Stimulated activated CD4-positive, alpha-beta T cell treated with anti-CD3 and anti-CD28 coated beads, Interleukin-2, amount 100 ng/mL, for 24 hours (primary cell): ENCODE results near the gene RCAN3.
"Not testable (repeated sequence)": the region's sequence is repeated elsewhere in the genome, so short reads cannot be mapped to it uniquely, and the experiment has no call there.

Experiments used
- DNase-seq, 2 donors: peaks; one replicate each; pipeline ENCODE4 v3.0.0-alpha.2; 2020

RCAN3 gene

DNA sequence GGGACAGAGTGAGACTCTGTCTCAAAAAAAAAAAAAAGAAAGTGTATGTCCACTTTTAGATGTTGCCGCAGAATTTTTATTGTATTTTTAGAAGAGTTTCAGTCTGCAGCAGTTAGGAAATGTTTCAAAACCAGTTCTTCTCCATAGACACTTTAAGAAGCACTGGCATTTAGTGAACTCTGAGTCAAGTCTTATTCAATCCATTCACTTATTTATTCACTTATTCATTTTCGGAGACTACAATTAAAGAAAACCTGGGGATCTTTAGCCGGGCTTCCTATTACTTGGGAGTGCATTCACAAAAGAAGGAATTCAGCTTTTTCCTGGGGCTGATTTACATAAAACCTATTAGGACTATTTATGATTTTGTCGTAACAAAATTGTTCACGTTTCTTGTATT is 12.3 kb downstream of the RCAN3 start:
- DNase-seq = no peak

DNA sequence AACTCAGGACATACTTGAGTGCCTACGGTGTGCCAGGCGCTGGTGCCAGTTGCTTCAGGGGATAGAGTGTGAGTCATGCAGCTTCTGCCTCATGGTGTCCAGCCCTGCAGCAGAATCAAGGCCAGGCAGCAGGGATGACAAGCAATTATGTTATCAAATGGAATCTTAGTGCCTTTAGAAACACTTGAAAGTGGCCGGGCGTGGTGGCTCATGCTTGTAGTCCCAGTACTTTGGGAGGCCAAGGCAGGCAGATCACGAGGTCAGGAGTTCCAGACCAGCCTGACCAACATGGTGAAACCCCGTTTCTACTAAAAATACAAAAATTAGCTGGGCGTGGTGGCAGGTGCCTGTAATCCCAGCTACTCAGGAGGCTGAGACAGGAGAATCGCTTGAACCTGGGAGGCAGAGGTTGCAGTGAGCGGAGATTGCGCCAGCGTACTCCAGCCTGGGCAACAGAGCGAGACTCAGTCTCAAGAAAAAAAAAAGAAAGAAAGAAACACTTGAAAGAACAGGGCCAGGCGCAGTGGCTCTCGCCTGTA is 13.1 kb downstream of the RCAN3 start:
- not testable (repeated sequence) for DNase-seq

DNA sequence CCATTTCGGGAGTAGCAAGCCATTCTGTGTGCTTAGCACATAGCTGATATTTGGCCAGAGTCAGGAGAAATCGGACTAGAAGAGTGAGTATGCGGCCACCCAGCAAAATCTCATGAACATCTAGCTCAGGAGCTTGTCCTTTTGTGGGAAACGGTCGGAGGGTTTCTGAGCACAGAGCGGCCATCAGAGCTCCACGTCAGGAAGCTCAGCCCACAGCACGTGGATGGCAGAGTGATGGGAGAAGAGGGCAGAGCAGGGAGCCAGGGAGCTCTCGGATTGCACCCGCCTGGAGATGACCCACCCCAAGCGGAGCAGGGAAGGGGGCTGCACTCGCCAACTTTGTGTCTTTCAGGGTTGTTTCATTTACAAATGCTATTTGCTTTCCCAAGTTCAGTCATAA is 13.9 kb downstream of the RCAN3 start:
- DNase-seq = no peak

DNA sequence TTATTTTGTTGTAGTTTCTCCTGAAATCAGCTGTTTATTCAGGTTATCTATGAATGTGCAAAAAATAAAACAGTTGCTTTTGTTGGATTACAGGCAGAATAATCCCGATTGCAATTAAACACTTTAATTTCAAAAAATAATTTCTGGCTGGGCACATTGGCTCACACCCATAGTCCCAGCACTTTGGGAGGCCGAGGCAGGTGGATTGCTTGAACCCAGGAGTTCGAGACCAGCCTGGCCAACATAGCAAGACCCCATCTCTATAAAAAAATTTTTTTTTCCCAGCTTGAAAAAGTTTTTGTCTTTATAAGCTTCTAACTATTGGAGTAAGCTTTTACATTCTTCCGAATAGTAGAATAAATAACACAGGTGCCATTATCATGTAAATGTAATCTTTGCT is 15.3 kb downstream of the RCAN3 start:
- no peak for DNase-seq

DNA sequence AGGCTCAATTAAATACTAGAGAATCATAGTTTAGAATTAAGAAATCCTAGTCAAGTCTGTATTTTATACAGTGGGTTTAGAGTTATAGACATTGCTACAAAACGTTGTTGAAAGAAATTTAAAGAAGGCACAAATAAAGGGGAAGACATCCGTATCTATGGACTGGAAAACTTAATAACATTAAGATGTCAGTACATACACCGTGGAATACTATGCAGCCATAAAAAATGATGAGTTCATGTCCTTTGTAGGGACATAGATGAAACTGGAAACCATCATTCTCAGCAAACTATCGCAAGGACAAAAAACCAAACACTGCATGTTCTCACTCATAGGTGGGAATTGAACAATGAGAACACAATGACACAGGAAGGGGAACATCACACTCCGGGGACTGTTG is 17.6 kb downstream of the RCAN3 start:
- not testable (repeated sequence) for DNase-seq

DNA sequence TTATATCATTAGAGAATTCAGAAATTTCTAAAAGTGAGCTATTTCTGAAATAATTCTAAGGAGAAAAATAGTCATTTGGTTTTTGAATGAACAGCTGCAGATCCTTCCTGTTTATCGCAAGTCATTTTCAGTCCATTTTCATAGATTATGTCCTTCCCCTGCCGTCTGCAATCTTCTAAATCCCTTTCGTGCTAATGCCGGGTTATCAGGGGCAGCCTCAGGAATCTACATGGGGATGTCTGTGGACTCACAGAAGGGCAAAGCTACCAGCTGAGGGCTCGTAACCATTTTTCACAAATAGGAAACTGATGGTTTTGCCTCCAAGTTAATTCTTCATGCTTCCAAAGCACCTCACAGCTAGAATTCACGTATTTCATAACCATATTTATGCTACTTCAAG is 23.0 kb downstream of the RCAN3 start:
- DNase-seq = no peak

DNA sequence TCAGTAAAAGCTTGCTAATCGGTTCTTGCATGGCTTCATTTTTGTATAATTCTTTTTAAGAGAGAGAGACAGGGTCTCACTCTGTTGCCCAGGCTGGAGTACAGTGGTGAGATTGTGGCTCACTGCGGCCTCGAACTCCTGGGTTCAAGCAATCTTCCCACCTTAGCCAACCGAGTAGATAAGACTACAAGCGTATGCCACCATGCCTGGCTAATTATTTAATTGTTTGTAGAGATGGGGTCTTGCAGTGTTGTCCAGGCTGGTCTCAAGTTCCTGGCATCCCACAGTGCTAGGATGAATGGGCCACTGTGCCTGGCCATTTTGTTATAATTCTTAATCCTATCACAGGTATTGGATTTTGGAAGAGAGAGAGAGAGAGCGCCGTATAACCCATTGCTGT is 23.4 kb downstream of the RCAN3 start:
- no peak for DNase-seq

GRCh38 chr1:24526940-24527542 is 24.4 kb downstream of the RCAN3 start:
- peak; percentile 57 to 63 for DNase-seq

GRCh38 chr1:24528744-24529143 is 26.1 kb downstream of the RCAN3 start:
- no peak for DNase-seq

DNA sequence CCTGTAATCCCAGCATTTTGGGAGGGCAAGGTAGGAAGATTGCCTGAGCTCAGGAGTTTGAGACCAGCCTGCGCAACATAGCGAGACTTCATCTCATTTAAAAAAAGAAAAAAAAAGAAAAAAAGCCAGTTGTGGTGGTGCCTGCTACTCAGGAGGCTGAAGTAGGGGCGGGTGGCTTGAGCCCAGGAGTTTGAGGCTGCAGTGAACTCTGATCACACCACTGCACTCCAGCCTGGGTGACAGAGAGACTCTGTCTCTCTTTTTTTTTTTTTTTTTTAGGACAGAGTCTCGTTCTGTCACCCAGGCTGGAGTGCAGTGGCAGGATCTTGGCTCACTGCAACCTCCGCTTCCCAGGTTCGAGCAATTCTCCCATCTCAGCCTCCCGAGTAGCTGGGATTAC is 26.7 kb downstream of the RCAN3 start:
- DNase-seq = not testable (repeated sequence)

- DNase-seq = peak; percentile 73 to 74
Observed at GRCh38 chr1:24535021-24535424, 32.4 kb downstream of the RCAN3 start.

DNA sequence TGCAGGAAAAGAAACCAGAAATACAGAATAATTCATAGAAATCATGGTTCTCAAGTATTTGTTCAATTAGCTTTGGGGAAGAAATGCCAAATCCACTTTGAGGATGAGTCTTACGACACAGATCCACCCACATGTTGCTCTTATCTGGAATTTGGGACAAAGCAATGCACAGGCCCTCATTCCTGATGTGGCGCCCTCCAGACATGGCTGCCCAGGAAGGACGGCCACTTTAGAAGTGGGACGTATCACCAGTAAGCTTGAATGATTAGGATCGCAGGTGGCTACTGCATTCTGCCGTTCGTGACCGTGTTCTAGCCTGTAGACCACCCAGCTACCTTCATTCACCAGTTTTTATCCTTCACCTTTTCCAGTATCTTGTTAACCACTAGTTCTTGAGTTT is 33.1 kb downstream of the RCAN3 start:
- no peak for DNase-seq

DNA sequence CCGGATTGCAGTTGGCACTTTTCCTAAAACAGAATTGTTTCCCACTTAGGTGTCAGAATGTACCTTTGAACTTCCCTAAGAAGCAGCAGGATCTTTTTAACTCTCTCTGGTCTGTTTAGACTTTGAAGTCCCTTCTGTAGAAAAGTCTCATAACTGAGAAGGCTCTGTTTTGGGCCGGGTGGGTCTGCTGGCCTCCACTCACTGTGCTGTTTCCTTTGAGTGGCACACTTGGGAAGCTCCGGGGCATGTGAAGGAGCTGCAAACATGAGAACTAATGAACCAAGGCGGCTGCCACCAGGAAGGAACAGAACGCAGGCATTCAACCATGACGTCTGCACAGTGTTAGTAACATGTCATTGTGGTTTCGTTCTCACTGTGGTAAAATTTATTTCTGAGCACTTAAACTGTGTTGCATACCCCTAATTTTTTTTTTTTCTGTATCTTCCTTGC is 33.8 kb downstream of the RCAN3 start:
- DNase-seq = peak; percentile 63 to 68

- peak; percentile 36 to 41 for DNase-seq
Observed at GRCh38 chr1:24540051-24540905, 37.6 kb downstream of the RCAN3 start.

- DNase-seq = no peak
Observed at GRCh38 chr1:24540906-24541710, 38.5 kb downstream of the RCAN3 start.

DNA sequence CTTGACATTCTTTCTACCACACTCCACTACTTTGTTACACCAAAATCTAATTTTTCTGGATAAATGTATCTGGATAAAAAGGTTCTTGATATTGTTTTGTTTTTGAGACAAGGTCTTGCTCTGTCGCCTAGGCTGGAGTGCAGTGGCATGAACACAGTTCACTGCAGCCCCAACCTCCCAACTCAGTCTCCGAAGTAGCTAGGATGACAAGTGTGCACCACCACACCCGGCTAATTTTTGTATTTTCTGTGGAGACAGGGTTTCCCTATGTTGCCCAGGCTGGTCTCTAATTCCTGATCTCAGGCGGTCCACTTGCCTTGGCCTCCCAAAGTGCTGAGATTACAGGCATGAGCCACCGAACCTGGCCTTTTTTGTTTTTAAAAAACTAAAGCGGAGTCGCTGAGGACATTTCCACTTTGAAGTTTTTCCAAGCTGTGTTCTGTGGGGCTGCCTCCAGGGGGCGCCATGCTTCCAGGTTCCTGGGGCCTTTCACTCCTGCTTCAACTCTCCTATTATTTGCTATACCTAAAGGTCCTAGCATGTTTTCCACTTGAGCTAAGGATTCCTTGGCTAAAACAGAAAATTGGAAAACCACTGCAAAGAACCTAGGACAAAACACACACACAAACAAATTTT is 39.2 kb downstream of the RCAN3 start:
- peak in 1 of 2 donors; percentile 45 for DNase-seq

DNA sequence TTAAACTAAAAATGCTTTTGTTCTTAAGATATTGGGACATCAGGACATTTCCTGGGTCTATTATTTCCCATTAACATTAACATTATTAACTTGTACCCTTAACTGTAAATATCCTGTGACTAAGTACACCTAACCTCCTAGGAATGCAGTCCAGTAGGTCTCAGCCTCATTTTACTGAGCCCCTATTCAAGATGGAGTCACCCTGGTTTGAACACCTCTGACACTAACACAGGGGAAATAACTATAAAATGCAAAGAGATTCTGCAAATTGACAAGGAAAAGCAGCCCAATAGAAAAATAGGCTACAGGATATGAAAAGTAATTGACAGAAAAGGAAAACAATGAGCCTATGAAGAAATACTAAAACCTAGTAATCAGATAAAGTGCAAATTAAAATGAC is 41.6 kb downstream of the RCAN3 start:
- DNase-seq = no peak

GRCh38 chr1:24545662-24546061 is 43.0 kb downstream of the RCAN3 start:
- no peak for DNase-seq

- no peak for DNase-seq
Observed at GRCh38 chr1:24547195-24547594, 44.6 kb downstream of the RCAN3 start.

DNA sequence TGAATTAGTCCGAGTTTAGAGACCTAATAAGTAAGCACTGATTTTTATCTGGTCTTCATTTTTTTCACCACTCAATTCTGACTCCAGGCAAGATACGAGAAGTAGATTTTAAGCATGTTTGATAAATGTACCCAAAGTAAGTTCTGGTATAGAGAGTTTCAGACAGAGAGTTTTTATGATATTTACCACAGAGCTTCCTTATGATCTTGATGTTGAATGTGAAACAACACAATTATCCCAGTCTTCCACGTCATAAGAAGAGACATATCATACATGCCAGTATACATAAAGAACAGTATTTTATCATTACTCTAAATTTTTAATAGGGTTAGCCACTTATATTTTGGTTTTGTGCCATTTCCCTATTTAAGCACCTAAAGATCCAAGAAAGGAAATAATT is 45.4 kb downstream of the RCAN3 start:
- no peak for DNase-seq

GRCh38 chr1:24549210-24549609 is 46.6 kb downstream of the RCAN3 start:
- DNase-seq = not testable (repeated sequence)

- no peak for DNase-seq
Observed at GRCh38 chr1:24551290-24551959, 48.8 kb downstream of the RCAN3 start.
